Epithelial cell of proximal tubule (primary cell): ENCODE measurements around the gene IGFBP4. TPM values are rescaled to one million over a fixed set of nuclear protein-coding genes. Genes with fewer than 3 reads are reported as not detected.

Source experiments
- DNase-seq: peaks from one replicate; pipeline ENCODE4 v3.0.0-alpha.2; 2011; ENCODE audit warnings: low read depth
- H3K4me3 ChIP-seq: 2 replicates; pipeline ENCODE4 v1.5.1; 2011; ENCODE audit warnings: low read depth, mild to moderate bottlenecking, low read length
- CTCF ChIP-seq: conservative IDR thresholded peaks from 2 replicates; pipeline ENCODE4 v1.5.1; 2012; ENCODE audit warnings: low read depth, mild to moderate bottlenecking, low read length
- total RNA-seq: library from RNA; depleted of rRNA; stranded (reverse); fragments of >200 nt; gene quantifications from 2 replicates; pipeline ENCODE4 v1.2.3, GENCODE V29; 2015

Gene IGFBP4
- total RNA-seq, 1 donor from 2014 or later, result 67.7 TPM

- TF ChIP-seq CTCF, result no peak
- DNase-seq, result no peak
- no peak overlapping the region for H3K4me3 ChIP-seq
Measured at GRCh38 chr17:40479754-40480480, 36.7 kb downstream of the IGFBP4 start.

GRCh38 chr17:40480501-40481003 lies 37.3 kb downstream of the IGFBP4 start:
- no peak for DNase-seq
- no peak overlapping the region for H3K4me3 ChIP-seq
- TF ChIP-seq CTCF, result no peak

- no peak for TF ChIP-seq CTCF
Measured at GRCh38 chr17:40481106-40481505, 37.9 kb downstream of the IGFBP4 start.

GRCh38 chr17:40482722-40483121 lies 39.5 kb downstream of the IGFBP4 start:
- H3K4me3 ChIP-seq, result no peak overlapping the region
- TF ChIP-seq CTCF, result no peak
- DNase-seq, result no peak

More at GRCh38 chr17:40481106-40481505, 37.9 kb downstream of the IGFBP4 start:
- no peak for DNase-seq
- H3K4me3 ChIP-seq, result no peak overlapping the region

GRCh38 chr17:40483679-40484078 lies 40.4 kb downstream of the IGFBP4 start:
- no peak for DNase-seq
- H3K4me3 ChIP-seq, result no peak overlapping the region

GRCh38 chr17:40484285-40484972 lies 41.2 kb downstream of the IGFBP4 start:
- DNase-seq, result no peak
- no peak for TF ChIP-seq CTCF
- no peak overlapping the region for H3K4me3 ChIP-seq

More at GRCh38 chr17:40483679-40484078, 40.4 kb downstream of the IGFBP4 start:
- TF ChIP-seq CTCF, result no peak
